GM18951 (cell line): ENCODE measurements around the gene PDSS2.
"Not testable (repeated sequence)": the region's sequence is repeated elsewhere in the genome, so short reads cannot be mapped to it uniquely, and the experiment has no call there.

ENCODE experiments used
- POLR2A ChIP-seq: IDR thresholded peaks from 4 replicates; pipeline ENCODE4 v1.6.1; 2011; ENCODE audit warnings: mild to moderate bottlenecking; ENCODE audit not compliant: insufficient read length, insufficient read depth; ENCODE audit errors: extremely low read depth
- in situ Hi-C: fragments of 300-500 bp; cut with MboI; formaldehyde crosslinking; loops from one replicate; pipeline ENCODE4 v1.12.0; 2022; ENCODE audit warnings: low sequenced_read_pairs, mixed read lengths, inconsistent platforms; ENCODE audit not compliant: unreplicated experiment

PDSS2 gene

GRCh38 chr6:107123501-107123900 is 335.9 kb downstream of the PDSS2 start:
- TF ChIP-seq POLR2A = no peak
- in situ Hi-C loops = no loop called here

GRCh38 chr6:107122748-107123147 is 336.6 kb downstream of the PDSS2 start:
- TF ChIP-seq POLR2A = no peak
- in situ Hi-C loops = no loop called here

- in situ Hi-C loops = no loop called here
- no peak for TF ChIP-seq POLR2A
Observed at GRCh38 chr6:107121964-107122495, 337.3 kb downstream of the PDSS2 start.

GRCh38 chr6:107121266-107121665 is 338.1 kb downstream of the PDSS2 start:
- no peak for TF ChIP-seq POLR2A
- in situ Hi-C loops = no loop called here

- in situ Hi-C loops = no loop called here
- no peak for TF ChIP-seq POLR2A
Observed at GRCh38 chr6:107120404-107120803, 339.0 kb downstream of the PDSS2 start.

- TF ChIP-seq POLR2A = no peak
- in situ Hi-C loops = no loop called here
Observed at GRCh38 chr6:107118976-107119375, 340.4 kb downstream of the PDSS2 start.

- in situ Hi-C loops = not testable (repeated sequence)
Observed at GRCh38 chr6:107118540-107118939, 340.8 kb downstream of the PDSS2 start.

- TF ChIP-seq POLR2A = no peak
- in situ Hi-C loops = no loop called here
Observed at GRCh38 chr6:107116931-107117330, 342.4 kb downstream of the PDSS2 start.

- no peak for TF ChIP-seq POLR2A
- in situ Hi-C loops = no loop called here
Observed at GRCh38 chr6:107116328-107116892, 343.0 kb downstream of the PDSS2 start.

GRCh38 chr6:107115695-107116327 is 343.6 kb downstream of the PDSS2 start:
- in situ Hi-C loops = no loop called here
- TF ChIP-seq POLR2A = peak; percentile 19

- peak; percentile 7 for TF ChIP-seq POLR2A
- in situ Hi-C loops = no loop called here
Observed at GRCh38 chr6:107114926-107115694, 344.3 kb downstream of the PDSS2 start, which contains the start of gene BEND3. BEND3 (minus strand) TSS chr6:107115515; CDS start chr6:107099285, 16,230 bp downstream.

GRCh38 chr6:107114213-107114925 is 345.0 kb downstream of the PDSS2 start:
- peak; percentile 57 for TF ChIP-seq POLR2A
- in situ Hi-C loops = no loop called here

GRCh38 chr6:107110200-107110599 is 349.2 kb downstream of the PDSS2 start:
- no peak for TF ChIP-seq POLR2A

More at GRCh38 chr6:107110200-107110599, 349.2 kb downstream of the PDSS2 start:
- in situ Hi-C loops = no loop called here
